Neural crest cell (in vitro differentiated cells): ENCODE measurements around the gene CRYL1. TPM values are rescaled to one million over a fixed set of nuclear protein-coding genes. Genes with fewer than 3 reads are reported as not detected.
"Not testable (repeated sequence)": the region's sequence is repeated elsewhere in the genome, so short reads cannot be mapped to it uniquely, and the experiment has no call there.

Source experiments
- DNase-seq: peaks from one replicate; pipeline ENCODE4 v3.0.0; 2021; ENCODE audit warnings: low read depth, mixed read lengths, low spot score
- H3K27ac Mint-ChIP-seq: one replicate; pipeline ENCODE4 v1.8.0; 2021; ENCODE audit warnings: mild to moderate bottlenecking, mixed read lengths; ENCODE audit not compliant: unreplicated experiment
- H3K27me3 Mint-ChIP-seq: 2 replicates; pipeline ENCODE4 v1.8.0; 2021; ENCODE audit warnings: low read depth, mild to moderate bottlenecking, mixed read lengths
- H3K36me3 Mint-ChIP-seq: 2 replicates; pipeline ENCODE4 v1.8.0; 2021; ENCODE audit warnings: low read depth, mild to moderate bottlenecking, mixed read lengths
- H3K4me1 Mint-ChIP-seq: 2 replicates; pipeline ENCODE4 v1.8.0; 2021; ENCODE audit warnings: mixed read lengths
- H3K4me3 Mint-ChIP-seq: one replicate; pipeline ENCODE4 v1.8.0; 2021; ENCODE audit warnings: mild to moderate bottlenecking, mixed read lengths
- H3K9me3 Mint-ChIP-seq: 2 replicates; pipeline ENCODE4 v1.8.0; 2021; ENCODE audit warnings: mixed read lengths
- total RNA-seq: library from RNA; stranded (reverse); gene quantifications from 2 replicates; pipeline ENCODE4 v1.2.1, GENCODE V29; 2021
- TF ChIP-seq, protein P1 (sequence below): fragments of 200-600 bp; sonication (generic); conservative IDR thresholded peaks from 2 replicates; pipeline ENCODE4 v1.5.0; 2021; ENCODE audit warnings: antibody characterized with exemption, mild to moderate bottlenecking

Gene CRYL1
- total RNA-seq, 1 donor from 2014 or later: 19.9 TPM

DNA sequence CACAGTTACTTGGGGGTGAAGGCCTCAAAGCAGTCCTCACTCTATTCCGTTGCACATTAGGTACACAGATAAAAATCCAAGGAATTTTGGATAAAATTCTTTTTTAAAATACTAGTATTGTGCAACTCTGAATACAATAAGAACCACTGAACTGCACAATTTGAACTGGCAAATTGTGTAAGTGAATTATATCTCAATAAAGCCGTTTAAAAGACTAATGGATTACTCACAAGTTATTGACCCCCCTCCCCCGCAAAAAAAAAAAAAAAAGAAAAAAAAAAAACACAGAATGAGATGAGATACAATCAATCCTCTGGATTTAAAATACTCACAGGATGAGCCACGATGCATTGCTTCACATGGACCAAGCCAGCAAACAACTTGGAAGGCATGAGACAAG is 86.4 kb downstream of the CRYL1 start:
- Mint-ChIP-seq H3K27ac (no peak overlapping the region), H3K4me1 (peaks cover 45% of the 10 kb centered on the region), H3K9me3 (peaks cover 9% of the 10 kb centered on the region), H3K27me3 (no peaks in the 10 kb centered on the region), H3K4me3 (no peak overlapping the region), H3K36me3 (peaks cover 12% of the 10 kb centered on the region)
- TF ChIP-seq, protein P1, sequence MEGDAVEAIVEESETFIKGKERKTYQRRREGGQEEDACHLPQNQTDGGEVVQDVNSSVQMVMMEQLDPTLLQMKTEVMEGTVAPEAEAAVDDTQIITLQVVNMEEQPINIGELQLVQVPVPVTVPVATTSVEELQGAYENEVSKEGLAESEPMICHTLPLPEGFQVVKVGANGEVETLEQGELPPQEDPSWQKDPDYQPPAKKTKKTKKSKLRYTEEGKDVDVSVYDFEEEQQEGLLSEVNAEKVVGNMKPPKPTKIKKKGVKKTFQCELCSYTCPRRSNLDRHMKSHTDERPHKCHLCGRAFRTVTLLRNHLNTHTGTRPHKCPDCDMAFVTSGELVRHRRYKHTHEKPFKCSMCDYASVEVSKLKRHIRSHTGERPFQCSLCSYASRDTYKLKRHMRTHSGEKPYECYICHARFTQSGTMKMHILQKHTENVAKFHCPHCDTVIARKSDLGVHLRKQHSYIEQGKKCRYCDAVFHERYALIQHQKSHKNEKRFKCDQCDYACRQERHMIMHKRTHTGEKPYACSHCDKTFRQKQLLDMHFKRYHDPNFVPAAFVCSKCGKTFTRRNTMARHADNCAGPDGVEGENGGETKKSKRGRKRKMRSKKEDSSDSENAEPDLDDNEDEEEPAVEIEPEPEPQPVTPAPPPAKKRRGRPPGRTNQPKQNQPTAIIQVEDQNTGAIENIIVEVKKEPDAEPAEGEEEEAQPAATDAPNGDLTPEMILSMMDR: no peak
- no peak for DNase-seq

- Mint-ChIP-seq H3K9me3 (peaks cover 9% of the 10 kb centered on the region), H3K27me3 (no peaks in the 10 kb centered on the region), H3K27ac (peak overlapping the region; percentile 4), H3K4me3 (no peak overlapping the region), H3K36me3 (peaks cover 14% of the 10 kb centered on the region), H3K4me1 (peaks cover 45% of the 10 kb centered on the region)
- TF ChIP-seq, protein P1: no peak
- no peak for DNase-seq
These were observed 86.9 kb downstream of the CRYL1 start for GRCh38 chr13:20438801-20439200.

- TF ChIP-seq, protein P1: no peak
- Mint-ChIP-seq H3K36me3 (peaks cover 14% of the 10 kb centered on the region), H3K4me1 (peaks cover 28% of the 10 kb centered on the region), H3K9me3 (peaks cover 9% of the 10 kb centered on the region), H3K27ac (peak overlapping the region; percentile 67), H3K4me3 (no peak overlapping the region), H3K27me3 (no peaks in the 10 kb centered on the region)
- DNase-seq: no peak
These were observed 89.2 kb downstream of the CRYL1 start for GRCh38 chr13:20436505-20436904.

DNA sequence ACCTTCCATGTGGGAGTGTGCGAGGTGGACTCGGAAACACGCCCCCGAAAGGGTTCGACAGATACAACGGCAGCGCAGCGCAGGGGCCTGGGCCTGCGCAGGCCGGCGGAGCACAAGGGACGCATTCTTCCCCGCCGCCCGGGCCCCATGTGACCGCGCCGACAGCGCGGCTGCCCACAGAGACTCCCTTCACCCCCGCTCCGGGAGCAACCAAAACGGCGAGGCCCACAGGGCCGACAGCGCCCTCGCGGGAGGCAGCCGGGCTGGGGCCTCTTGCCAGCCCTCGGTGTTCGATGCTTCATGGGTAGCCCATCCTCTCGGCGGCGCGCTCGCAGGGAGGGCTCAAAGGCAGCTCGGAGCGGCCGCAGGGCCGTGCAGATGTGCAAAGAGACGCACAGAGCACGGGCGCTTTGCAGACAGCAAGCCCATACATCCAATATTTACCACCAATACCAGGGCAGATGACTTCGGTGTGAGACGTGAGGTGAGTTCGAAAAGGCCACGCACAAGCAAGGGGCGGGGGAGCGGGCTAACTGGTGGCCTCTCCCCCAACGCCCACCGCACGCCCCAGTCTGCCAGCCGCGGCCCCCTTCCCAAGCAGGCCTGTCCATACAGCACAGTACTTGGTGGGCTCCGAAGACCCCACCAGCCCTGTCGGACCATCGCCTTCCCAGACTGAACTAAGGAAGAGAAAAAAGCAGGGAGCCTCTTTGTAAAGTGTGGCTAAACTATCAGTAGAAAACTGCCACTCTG is 89.9 kb downstream of the CRYL1 start:
- H3K27me3 Mint-ChIP-seq: no peaks in the 10 kb centered on the region
- peaks cover 9% of the 10 kb centered on the region for H3K9me3 Mint-ChIP-seq
- H3K27ac Mint-ChIP-seq: peak overlapping the region; percentile 67
- peaks cover 14% of the 10 kb centered on the region for H3K36me3 Mint-ChIP-seq
- H3K4me1 Mint-ChIP-seq: peaks cover 22% of the 10 kb centered on the region
- H3K4me3 Mint-ChIP-seq: no peak overlapping the region
- DNase-seq: no peak
- TF ChIP-seq, protein P1: no peak

DNA sequence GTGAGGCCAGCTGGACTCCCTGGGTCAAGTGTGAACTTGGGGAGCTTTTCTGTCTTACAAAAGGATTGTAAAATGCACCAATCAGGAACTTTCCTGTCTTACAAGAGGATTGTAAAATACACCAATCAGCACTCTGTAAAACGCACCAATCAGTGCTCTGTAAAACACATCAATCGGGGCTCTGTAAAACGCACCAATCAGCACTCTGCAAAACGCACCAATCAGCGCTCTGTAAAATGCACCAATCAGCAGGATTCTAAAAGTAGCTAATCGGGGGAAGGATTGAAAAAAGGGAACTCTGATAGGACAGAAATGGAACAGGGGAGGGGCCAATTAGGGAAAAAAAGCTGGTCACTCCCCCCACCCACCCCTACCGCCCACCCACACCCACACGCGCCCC is 91.4 kb downstream of the CRYL1 start:
- H3K36me3 Mint-ChIP-seq, H3K27ac Mint-ChIP-seq, H3K4me1 Mint-ChIP-seq, H3K4me3 Mint-ChIP-seq, H3K9me3 Mint-ChIP-seq, H3K27me3 Mint-ChIP-seq, DNase-seq: not testable (repeated sequence)

- Mint-ChIP-seq H3K27ac (no peak overlapping the region), H3K36me3 (peaks cover 7% of the 10 kb centered on the region), H3K9me3 (peaks cover 5% of the 10 kb centered on the region), H3K4me3 (no peak overlapping the region), H3K4me1 (peaks cover 10% of the 10 kb centered on the region), H3K27me3 (no peaks in the 10 kb centered on the region)
- TF ChIP-seq, protein P1: no peak
- DNase-seq: no peak
These were observed 93.8 kb downstream of the CRYL1 start for GRCh38 chr13:20431687-20432384.
